ENCODE measurements around the gene CNPY4. TPM values are rescaled to one million over a fixed set of nuclear protein-coding genes. Genes with fewer than 3 reads are reported as not detected.

CNPY4 gene
- total and polyA plus RNA-seq, 10 of the 15 experiments (the other 5 are each of a cell fraction or from before 2014, with no cell fraction given): 2.5 to 9.2 (median 6.8) TPM

DNA sequence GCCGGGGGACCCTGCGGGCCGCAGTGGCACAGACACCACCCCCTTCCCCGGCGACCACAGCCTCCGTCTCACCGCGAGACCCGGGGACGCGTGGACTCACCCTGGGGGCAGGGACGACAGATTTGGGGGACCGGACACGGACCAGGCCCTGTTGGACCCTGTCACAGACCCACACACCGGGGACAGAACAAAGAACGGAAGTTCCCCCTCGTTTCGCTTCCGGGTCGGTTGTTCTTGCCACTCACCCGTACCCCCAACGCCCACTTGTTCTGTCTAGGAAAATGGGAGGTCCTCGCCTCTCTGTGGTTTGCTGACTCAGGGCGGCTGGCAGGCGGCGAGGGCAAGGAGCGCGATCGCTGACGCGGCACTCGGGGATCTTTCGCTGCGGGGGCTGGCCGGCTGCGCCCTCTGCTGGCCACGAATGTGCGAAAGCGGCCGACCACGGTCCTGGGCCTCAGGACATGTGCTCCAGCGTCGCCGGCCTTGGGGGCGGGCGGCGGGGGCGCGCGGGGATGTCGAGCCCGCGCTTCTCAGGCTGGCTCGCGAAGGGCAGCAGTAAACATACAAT, 37.8 kb upstream of the CNPY4 start, which contains the start of gene ZNF3 (continued):
- TF ChIP-seq FOXK2 (IDR thresholded peaks at IDR 0.05): peak; percentile 47; the same call in 1 of the 2 replicates
- no peak for TF ChIP-seq NFIC (IDR thresholded peaks at IDR 0.05; ENCODE audit: low read depth, low read length)
- peak; percentile 79 for TF ChIP-seq MTA2 (IDR thresholded peaks at IDR 0.05; ENCODE audit: low read depth)
- TF ChIP-seq ETV6 (conservative IDR thresholded peaks at IDR 0.05 in 1 of 2, IDR thresholded peaks at IDR 0.05 in 1 of 2; ENCODE audit: borderline replicate concordance in 1 of 2, low read depth in 1 of 2): peak in 1 of 2 experiments; percentile 60; a peak in 1 of 4 replicates
- TF ChIP-seq, protein P1, sequence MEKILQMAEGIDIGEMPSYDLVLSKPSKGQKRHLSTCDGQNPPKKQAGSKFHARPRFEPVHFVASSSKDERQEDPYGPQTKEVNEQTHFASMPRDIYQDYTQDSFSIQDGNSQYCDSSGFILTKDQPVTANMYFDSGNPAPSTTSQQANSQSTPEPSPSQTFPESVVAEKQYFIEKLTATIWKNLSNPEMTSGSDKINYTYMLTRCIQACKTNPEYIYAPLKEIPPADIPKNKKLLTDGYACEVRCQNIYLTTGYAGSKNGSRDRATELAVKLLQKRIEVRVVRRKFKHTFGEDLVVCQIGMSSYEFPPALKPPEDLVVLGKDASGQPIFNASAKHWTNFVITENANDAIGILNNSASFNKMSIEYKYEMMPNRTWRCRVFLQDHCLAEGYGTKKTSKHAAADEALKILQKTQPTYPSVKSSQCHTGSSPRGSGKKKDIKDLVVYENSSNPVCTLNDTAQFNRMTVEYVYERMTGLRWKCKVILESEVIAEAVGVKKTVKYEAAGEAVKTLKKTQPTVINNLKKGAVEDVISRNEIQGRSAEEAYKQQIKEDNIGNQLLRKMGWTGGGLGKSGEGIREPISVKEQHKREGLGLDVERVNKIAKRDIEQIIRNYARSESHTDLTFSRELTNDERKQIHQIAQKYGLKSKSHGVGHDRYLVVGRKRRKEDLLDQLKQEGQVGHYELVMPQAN (conservative IDR thresholded peaks at IDR 0.05): peak; percentile 70
- TF ChIP-seq CEBPB (IDR thresholded peaks at IDR 0.05; ENCODE audit: borderline replicate concordance in 1 of 2, low read depth in 2 of 2, low read length in 2 of 2): no peak
- TF ChIP-seq, protein P2, sequence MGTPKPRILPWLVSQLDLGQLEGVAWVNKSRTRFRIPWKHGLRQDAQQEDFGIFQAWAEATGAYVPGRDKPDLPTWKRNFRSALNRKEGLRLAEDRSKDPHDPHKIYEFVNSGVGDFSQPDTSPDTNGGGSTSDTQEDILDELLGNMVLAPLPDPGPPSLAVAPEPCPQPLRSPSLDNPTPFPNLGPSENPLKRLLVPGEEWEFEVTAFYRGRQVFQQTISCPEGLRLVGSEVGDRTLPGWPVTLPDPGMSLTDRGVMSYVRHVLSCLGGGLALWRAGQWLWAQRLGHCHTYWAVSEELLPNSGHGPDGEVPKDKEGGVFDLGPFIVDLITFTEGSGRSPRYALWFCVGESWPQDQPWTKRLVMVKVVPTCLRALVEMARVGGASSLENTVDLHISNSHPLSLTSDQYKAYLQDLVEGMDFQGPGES (IDR thresholded peaks at IDR 0.05): peak; percentile 13; the same call in 1 of the 2 replicates
- TF ChIP-seq HDAC6 (IDR thresholded peaks at IDR 0.05; ENCODE audit: unreplicated experiment): no peak
- 0 out of 2 replicates have a peak, but pooled peaks have one; percentile 45 for TF ChIP-seq ESRRA (IDR thresholded peaks at IDR 0.05; ENCODE audit: low read length)
- TF ChIP-seq, protein P3, sequence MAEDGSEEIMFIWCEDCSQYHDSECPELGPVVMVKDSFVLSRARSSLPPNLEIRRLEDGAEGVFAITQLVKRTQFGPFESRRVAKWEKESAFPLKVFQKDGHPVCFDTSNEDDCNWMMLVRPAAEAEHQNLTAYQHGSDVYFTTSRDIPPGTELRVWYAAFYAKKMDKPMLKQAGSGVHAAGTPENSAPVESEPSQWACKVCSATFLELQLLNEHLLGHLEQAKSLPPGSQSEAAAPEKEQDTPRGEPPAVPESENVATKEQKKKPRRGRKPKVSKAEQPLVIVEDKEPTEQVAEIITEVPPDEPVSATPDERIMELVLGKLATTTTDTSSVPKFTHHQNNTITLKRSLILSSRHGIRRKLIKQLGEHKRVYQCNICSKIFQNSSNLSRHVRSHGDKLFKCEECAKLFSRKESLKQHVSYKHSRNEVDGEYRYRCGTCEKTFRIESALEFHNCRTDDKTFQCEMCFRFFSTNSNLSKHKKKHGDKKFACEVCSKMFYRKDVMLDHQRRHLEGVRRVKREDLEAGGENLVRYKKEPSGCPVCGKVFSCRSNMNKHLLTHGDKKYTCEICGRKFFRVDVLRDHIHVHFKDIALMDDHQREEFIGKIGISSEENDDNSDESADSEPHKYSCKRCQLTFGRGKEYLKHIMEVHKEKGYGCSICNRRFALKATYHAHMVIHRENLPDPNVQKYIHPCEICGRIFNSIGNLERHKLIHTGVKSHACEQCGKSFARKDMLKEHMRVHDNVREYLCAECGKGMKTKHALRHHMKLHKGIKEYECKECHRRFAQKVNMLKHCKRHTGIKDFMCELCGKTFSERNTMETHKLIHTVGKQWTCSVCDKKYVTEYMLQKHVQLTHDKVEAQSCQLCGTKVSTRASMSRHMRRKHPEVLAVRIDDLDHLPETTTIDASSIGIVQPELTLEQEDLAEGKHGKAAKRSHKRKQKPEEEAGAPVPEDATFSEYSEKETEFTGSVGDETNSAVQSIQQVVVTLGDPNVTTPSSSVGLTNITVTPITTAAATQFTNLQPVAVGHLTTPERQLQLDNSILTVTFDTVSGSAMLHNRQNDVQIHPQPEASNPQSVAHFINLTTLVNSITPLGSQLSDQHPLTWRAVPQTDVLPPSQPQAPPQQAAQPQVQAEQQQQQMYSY (CRISPR knock-in tag; IDR thresholded peaks at IDR 0.05): no peak

Data from GM12878 (cell line).